ENCODE results near the gene HEBP1. TPM values are rescaled to one million over a fixed set of nuclear protein-coding genes. Genes with fewer than 3 reads are reported as not detected.

Gene HEBP1
- total and polyA plus RNA-seq, 8 donors: 25.8 to 57.6 (median 44.4) TPM

- Histone ChIP-seq H3K27me3 (no peaks in the 10 kb centered on the region), H3K4me1 (peaks cover 4 to 11% (median 5%) of the 10 kb centered on the region in 3 donors), H3K27ac (peak overlapping the region in 1 of 4 donors; percentile 10), H3K9me3 (no peaks in the 10 kb centered on the region), H3K36me3 (peaks cover 0 to 28% (median 0%) of the 10 kb centered on the region in 3 donors), H3K4me3 (no peak overlapping the region)
- peak in 3 of 4 donors; percentile 25 to 63 (median 48) for ATAC-seq
- no peak for TF ChIP-seq CTCF (IDR thresholded peaks at IDR 0.05)
- no peak for FAIRE-seq
- WGBS, 2 donors: 41 to 44% methylated on average over 7 of the region's 7 CpGs
- intact Hi-C loops (cut with DNase I): no loop called here
- DNase-seq: peak in 1 of 6 donors; percentile 19
Measured at GRCh38 chr12:12990700-12991468, 9.2 kb downstream of the HEBP1 start.

DNA sequence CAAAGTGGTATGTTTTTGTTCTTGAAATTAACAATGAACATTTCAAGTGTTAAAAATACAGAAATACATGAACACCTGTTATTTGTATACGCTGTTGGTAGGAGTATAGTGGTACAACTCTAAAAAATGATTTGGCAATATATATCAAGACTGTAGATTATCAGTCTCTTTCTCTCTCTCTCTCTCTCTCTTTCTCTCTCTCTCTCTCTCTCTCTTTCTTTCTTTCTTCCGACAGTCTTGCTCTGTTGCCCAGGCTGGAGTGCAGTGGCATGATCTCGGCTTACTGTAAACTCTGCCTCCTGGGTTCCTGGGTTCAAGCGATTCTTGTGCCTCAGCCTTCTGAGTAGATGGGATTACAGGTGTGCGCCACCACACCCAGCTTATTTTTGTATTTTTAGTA, 12.6 kb downstream of the HEBP1 start:
- DNase-seq (no peak), ATAC-seq (no peak), FAIRE-seq (no peak)
- H3K36me3 ChIP-seq: peaks cover 0 to 34% (median 0%) of the 10 kb centered on the region in 3 donors
- no peak overlapping the region for H3K4me3 ChIP-seq
- H3K4me1 ChIP-seq: peaks cover 4 to 9% (median 5%) of the 10 kb centered on the region in 3 donors
- TF ChIP-seq CTCF (IDR thresholded peaks at IDR 0.05): no peak
- no peak overlapping the region for H3K27ac ChIP-seq
- H3K27me3 ChIP-seq: no peaks in the 10 kb centered on the region
- 77 to 78% methylated on average over 5 of the region's 5 CpGs for whole genome bisulfite sequencing, 2 donors
- no peaks in the 10 kb centered on the region for H3K9me3 ChIP-seq
- intact Hi-C loops (cut with DNase I): loop anchor here in 1 of 3 donors (5.0 kb wide), 1 partner anchor 70 kb away; no protein-coding TSS in a partner anchor

DNA sequence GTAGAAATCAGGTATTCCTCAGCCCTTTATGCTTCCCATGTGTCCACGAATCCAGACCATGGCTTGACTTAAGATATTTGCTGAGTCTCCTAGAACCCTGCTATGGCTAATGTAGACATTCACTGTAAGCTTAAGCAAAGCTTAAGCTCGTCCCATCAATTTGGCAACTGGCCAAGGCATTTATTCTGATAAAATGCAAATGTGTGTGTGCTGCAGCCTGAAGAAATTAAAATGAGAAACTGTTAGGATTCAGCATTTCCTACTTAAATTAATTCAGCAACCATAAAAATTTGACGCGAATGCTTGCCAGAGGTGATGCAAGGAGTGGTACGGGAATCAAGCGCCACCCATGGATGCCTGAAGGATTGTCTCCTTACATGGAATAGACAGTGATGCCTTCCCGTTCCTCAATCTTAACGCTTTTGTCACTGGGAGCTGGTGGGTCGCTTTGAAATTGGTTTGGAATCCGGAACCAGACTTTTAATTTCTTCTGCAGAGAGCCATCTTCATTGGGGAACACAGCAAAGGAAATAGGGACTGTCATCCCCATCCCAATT, 13.2 kb downstream of the HEBP1 start:
- intact Hi-C loops (cut with DNase I): loop anchor here in 1 of 3 donors (5.0 kb wide), 1 partner anchor 70 kb away; no protein-coding TSS in a partner anchor
- Histone ChIP-seq H3K4me3 (no peak overlapping the region), H3K36me3 (peaks cover 0 to 40% (median 0%) of the 10 kb centered on the region in 3 donors), H3K27me3 (no peaks in the 10 kb centered on the region), H3K4me1 (peaks cover 4 to 9% (median 5%) of the 10 kb centered on the region in 3 donors), H3K9me3 (no peaks in the 10 kb centered on the region), H3K27ac (no peak overlapping the region)
- WGBS, 2 donors: 84 to 87% methylated on average over 10 of the region's 10 CpGs
- TF ChIP-seq CTCF (IDR thresholded peaks at IDR 0.05): no peak
- DNase-seq: no peak
- no peak for FAIRE-seq
- ATAC-seq: no peak

DNA sequence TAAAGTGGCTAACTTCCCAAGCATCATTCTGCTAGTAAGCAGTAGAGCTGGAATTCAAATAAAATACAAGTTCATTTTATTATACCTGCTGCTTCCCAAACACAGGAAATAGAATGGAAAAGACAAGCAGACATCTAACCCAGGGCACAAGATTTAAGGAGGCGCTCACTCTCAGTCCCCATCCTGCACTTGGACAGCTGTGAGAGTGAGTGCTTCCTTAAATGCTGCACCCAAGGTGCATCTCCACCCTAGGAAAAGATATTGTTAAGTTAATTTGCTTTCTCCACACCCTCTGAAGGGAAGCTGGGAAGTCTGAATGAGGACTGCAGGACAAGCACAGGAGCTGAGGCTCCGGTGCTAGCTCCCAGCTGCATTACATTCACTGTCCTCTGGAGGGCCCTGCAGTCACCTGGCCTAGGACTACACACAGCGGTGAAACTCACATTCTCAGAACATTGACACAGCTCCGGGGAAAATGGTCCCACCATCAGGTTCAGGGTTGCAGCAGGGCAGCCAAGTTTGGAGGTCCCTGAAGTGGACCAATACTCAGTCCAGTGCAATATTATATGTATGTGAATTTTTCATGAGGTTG, 14.2 kb downstream of the HEBP1 start:
- H3K27ac ChIP-seq: no peak overlapping the region
- WGBS, 2 donors: 73 to 79% methylated on average over 4 of the region's 4 CpGs
- no peak overlapping the region for H3K4me3 ChIP-seq
- intact Hi-C loops (cut with DNase I): loop anchor here in 1 of 3 donors (5.0 kb wide), 1 partner anchor 69 kb away; no protein-coding TSS in a partner anchor
- H3K4me1 ChIP-seq: peaks cover 0 to under 1% (median 0%) of the 10 kb centered on the region in 3 donors
- DNase-seq (no peak), FAIRE-seq (no peak), ATAC-seq (peak in 3 of 4 donors; percentile 59 to 80 (median 71))
- H3K27me3 ChIP-seq: no peaks in the 10 kb centered on the region
- H3K36me3 ChIP-seq: peaks cover 0 to 40% (median 0%) of the 10 kb centered on the region in 3 donors
- no peaks in the 10 kb centered on the region for H3K9me3 ChIP-seq
- TF ChIP-seq CTCF (IDR thresholded peaks at IDR 0.05): peak in 1 of 4 donors; percentile 25
